Posterior vena cava (tissue), 2 donors: Measurements from ENCODE around the gene IMMT. TPM values are rescaled to one million over a fixed set of nuclear protein-coding genes. Genes with fewer than 3 reads are reported as not detected.

ENCODE experiments used
- DNase-seq: peaks from one replicate; pipeline ENCODE4 v3.0.0-alpha.2; 2020; ENCODE audit warnings: low spot score
- intact Hi-C, 2 donors: fragments of 100-400 bp; cut with DNase I; formaldehyde crosslinking; loops; one replicate each; pipeline versions ENCODE4 v1.14.1 to v1.14.2; 2022 to 2023
- total RNA-seq, 2 donors: library from RNA; stranded (reverse); fragmentation: NEBNext Ultra II Directional; extraction: Animal tissue kit (Norgen Biotek cat#: 25700); gene quantifications; one replicate each; pipeline ENCODE4 v1.2.1, GENCODE V29; 2021
- donor health status: DM: yes; HTN: yes; CAD: no.
- donor health status: DM: yes; HTN: yes; CAD: no.

Gene IMMT
- total RNA-seq, 2 donors from 2014 or later, result 67.6 to 73.7 TPM

DNA sequence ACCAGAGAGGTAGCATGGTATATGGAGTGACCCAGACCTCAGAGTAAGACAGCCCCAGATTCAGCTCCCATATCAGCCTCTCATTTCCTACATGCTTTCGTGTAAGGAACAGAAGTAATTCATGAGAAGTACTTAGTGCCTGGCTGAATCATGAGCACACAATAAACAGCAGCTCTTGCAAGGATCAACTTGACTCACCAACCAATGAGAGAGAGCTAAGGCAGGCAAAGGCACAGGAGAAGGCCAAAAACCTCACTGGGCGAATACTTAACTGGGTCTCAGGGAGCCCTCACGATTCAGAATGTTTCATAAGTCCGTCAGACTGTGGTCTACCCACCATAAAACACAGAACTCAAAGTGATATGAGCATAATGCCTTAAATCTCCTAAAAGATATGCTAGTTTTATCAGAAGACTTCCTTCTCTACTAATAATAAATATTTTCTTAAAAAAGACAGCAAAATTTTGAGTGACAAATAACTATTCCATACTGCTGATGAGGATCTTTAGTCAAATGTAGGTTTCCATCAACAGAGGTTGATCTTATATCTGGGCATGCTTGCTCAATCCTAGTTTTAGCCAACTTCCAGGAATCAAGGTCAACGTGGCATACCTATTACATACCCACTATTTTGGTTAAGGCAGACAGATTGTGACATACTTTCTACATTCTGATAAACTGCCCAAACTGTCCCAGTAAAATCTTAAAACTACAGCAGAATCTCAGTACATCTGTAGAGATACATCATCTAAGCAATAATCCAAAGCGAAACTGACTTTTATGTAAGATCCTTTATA lies 34.9 kb downstream of the IMMT start:
- no peak for DNase-seq
- intact Hi-C loops, result no loop called here

DNA sequence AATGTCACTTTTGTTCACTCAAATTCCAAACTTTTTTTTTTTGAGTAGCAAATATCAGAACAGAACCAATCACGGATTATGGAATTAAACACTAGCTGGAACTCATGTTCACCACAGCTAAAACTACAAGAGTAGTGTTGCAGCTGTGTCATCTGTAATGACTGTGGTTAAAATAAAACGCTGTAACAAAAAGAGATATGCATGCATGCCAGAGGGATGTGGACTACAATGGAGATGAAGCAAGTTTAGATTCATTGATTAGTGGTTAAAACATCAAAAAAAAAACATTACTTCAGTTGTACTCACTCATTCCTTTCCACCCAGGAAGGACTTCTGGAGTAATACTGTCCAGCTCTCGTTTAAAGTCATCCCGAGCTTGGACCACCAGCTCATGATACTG lies 37.0 kb downstream of the IMMT start:
- no peak for DNase-seq
- intact Hi-C loops, result no loop called here

DNA sequence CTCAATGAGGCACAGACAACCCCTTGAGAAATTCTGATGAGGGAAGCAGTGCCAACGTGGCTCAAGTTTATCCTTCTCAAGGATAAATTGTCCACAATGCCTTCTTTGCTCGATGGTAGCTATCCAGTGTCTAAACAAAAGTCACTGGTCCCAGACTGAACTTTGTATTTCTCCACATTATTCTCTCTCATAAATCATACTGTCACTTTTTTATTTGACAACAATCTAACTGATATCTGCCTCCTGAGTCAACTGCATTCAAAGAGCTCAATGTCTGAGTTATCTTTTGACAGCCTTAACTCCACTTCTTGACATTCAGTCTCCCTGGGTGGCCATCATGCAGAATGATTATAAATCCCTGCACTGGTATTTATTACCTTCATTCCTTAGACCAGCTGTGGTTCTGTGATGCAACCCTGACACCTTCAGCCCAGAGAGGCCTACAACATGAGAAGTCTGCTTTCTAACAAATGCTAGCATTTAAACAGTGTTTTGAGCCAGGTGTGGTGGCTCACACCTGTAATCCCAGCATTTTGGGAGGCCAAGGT lies 38.2 kb downstream of the IMMT start:
- intact Hi-C loops, result no loop called here
- no peak for DNase-seq

DNA sequence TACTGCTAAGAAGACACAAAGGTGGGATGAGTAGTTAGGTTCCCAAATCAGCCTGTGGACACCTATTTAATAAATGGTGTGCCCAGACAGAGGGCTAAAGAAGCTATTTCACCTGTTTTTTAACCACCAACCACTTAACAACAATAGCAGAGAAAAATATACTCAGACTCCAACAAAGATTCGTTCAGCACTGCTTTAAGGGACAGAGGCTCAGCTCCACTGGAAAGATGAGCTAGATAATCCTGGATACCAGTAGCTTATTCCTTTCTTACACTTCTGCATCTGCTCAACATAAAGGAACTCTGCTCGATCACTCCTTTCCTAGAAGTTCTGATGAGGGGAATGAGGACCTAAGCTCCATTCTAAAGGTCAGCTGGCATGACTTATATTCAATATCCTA lies 44.8 kb downstream of the IMMT start:
- DNase-seq, result no peak
- intact Hi-C loops, result no loop called here

DNA sequence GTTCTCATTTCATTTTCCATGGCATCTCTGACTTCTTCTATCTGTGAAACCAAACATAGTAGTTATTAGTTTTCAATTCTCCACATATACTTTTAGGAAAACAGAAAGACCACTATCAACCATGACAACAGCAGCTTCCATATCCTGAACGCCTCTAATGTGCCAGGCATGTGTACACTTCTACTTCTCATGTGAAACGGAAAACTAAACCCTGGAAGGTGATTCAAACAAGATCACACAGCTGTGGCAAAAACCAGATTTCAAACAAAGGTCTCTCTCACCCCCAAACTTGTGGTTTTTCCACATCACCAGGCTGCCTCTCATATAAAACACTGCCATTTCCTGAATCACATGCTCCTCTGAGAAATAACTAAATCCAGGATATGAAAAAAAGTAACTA lies 47.5 kb downstream of the IMMT start:
- no peak for DNase-seq
- intact Hi-C loops, result no loop called here

DNA sequence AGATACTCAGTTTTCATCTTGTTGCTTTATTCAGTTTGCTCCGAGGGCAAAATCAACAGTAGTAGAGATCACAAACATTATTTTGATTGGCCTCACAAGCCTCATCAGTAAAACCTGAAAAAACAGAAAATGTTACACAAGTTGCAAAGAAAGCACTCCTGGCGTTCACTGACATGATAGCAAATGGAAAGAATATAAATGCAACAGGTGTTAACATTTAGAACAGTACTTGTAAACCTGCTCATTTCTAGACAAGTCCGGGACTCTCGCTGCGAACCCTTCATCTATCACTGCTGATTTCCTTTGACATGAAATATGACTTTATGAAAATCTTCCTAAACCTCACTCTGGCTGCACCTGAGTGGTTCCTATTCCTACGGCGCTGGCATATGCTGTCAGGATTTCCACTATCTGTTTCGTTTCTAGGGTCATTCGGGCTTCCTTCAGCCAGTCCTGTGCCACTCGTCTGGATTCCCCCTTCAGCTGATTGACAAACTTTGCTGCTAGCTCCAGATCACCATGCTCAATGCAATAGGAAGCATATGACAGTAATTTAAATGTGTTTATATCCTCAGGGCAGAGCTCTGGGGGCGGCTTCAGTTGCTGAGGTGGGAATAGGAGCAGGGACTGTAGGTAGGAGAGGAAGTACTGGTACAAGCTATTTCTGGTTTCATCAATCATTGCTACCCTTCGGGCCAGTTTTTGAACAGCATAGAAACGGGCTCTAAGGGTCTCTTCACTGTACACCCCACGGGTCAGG lies 51.2 kb downstream of the IMMT start:
- no peak for DNase-seq
- intact Hi-C loops, result no loop called here

DNA sequence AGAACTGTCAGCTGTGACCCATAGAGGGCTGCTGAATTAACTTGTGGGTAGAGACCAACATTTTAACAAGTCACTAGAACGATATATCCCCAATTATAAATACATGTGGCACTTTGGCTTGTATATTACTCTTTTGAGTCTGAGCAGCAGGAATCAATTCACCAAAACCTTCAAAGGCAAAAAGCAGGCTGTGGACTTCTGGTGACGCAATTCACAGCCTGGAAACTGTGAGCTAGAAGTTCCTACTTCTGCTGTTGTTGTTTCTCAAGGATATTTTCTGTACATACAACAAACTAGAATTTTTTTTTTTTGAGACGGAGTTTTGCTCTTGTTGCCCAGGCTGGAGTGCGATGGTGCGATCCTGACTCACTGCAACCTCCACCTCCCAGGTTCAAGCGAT lies 52.0 kb downstream of the IMMT start:
- intact Hi-C loops, result no loop called here
- DNase-seq, result no peak

DNA sequence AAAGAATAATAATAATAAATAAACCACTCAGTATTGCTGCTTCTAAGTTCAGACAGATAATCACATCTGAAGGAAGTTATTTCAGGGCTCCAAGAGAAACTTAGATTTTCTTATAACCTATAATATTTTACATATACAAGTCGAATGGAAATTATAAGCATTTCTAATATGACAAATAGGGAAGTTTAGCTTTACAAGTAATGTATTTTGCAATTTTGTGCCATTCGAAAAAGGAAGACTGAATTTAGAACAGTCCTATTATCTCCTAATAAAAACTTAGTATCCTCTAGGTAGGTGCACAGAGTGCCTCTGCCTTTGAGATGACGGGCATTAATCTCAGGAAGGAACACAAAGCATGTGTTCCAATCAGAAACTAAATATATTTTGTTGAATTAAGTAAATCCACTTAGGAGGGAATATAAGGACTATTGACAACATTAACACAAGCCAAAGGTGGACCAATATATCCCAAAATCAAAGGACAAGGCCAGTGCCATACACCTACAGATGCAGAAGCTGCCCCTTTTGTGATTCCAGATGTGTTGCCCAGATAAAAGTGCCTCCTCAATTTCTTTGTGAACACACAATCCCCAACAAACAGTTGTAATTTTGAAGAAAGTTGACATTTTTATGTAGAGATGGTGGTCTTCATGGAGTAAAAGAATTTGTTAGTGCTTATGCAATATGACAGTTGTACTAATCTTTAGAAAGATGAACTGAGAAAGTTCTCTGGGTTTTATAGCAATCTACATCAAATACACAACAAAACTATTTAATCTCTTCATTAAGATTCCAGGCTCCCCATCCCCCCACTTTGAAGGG lies 52.6 kb downstream of the IMMT start:
- no peak for DNase-seq
- intact Hi-C loops, result no loop called here

DNA sequence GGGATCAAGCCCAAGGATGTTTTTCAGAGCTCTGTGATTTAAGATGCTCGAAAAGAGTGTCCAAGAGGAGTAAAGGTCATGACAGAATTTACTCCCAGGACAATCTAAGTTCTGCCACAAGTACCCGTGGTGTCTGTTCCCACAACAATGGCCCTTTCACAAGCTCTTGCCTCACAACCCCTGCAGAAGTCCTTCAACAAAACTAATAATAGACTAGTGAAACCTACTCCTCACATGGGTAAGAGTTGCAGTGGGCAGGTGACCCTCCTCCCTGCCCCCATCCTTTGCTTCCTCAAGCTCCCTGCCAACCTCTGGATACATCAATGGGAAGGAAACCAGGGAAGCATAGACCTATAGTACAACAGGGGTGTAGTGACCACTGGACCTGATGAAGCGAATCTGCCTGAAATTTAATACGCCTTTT lies 54.3 kb downstream of the IMMT start:
- intact Hi-C loops, result no loop called here
- no peak for DNase-seq

DNA sequence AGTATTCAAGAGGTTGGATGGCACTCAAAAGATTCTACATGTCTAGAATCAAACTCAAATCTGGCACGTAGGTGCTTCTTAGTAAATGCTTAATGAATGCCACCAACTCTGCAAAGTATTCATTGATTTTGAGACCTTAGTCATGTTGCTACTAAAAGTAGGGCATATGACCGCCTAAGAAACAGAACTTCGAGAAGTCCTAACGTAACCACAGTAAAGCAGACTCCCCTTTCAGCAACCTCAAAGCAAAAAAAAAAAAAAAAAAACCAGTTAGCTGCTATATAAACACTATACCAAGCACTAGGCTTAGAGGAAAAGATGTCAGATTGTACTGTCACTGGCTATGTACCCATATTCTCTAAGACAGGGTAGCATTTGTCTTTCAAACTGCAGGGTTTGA lies 55.3 kb downstream of the IMMT start:
- DNase-seq, result no peak

DNA sequence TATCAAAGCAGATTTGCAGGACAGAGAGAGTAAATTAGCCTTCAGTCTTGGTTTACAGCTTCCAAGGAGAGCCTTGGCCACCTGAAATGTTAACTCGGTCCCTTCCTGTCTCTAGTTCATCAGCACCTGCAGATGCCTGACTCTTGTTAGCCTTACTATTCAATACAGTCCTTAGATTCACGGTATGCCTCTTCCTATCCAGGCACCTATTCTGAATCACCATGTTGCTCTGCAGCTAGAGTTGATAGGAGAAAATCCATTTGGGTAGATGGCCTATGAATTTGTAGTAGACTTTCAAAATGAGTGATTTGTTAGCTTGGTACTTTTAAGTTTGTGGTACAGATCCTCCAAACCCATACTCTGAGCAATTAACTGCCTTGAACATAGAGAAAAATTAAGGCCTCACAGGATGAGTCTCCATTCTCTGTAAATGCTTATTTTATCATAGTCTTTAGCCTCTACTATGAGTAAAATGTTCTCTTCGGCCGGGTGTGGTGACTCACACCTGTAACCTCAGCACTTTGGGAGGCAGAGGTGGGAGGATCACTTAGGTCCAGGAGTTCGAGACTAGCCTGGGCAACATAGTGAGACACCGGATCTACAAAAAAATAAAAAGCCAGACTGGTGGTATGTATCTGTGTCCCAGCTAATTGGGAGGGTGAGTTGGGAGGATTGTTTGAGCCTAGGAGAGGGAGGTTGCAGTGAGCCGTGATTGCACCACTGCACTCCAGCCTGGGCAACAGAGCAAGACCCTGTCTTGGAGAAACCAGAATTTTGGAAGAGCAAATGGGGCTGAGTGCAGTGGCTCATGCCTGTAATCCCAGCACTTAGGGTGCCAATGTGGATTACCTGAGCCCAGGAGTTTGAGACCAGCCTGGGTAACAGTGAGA lies 56.3 kb downstream of the IMMT start:
- intact Hi-C loops, result no loop called here
- DNase-seq, result no peak

More for the DNA sequence above, 55.3 kb downstream of the IMMT start:
- intact Hi-C loops, result no loop called here

DNA sequence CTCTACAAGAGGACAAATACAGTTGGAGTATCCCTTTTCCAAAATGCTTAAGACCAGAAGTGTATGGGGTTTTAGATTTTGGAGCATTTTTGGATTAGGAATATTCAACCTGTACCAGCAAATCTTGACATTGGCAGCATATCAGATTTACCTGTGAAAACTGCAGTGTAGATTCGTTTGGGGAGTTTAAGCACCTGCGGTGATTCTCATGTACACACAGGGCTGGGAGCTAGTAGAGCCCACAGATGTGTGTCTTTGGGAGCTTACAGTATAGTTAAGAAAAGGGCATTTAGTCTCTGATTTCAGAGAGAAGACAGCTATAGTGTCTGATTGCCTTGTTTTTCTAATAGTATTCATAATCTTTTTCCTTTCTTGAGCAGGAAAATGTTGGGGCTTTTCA lies 59.1 kb downstream of the IMMT start:
- intact Hi-C loops, result no loop called here
- no peak for DNase-seq

DNA sequence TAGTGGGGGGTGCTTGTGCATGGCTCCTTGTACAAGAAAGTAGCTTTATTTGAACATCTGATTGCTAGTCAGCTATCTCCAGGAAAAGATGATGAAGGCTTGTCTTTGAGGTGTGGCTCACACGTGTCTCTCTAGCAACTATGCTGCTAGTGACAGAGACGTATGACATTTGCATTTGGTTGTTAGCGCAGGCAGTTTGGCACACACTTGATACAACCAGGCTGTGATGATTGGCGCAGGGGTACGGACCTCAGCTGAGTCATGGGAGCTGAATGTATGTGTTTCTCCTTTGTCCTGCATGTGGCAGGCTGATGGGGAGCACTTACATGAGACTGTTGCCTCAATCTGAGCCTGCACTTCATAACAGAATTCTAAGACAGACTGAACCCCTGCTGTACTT lies 59.6 kb downstream of the IMMT start:
- intact Hi-C loops, result no loop called here
- no peak for DNase-seq

DNA sequence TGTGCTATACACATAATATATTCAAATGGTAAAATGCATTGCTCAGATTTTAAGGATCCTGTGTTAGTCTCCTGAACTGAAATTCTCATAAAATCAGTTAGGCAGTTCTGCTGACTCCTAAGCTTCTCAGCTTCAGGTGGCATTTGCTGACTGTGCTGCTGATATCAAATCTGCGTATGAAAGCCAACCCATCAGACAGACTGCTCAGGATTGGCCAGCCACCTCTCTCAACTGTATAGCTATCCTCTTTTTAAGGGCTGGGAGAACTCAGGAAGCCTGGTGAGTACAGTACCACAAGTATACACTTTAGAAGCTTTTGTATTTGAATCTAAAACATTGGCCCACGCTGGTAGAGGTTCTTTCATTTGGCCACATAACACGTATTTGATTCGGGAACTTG lies 60.6 kb downstream of the IMMT start:
- intact Hi-C loops, result no loop called here

DNA sequence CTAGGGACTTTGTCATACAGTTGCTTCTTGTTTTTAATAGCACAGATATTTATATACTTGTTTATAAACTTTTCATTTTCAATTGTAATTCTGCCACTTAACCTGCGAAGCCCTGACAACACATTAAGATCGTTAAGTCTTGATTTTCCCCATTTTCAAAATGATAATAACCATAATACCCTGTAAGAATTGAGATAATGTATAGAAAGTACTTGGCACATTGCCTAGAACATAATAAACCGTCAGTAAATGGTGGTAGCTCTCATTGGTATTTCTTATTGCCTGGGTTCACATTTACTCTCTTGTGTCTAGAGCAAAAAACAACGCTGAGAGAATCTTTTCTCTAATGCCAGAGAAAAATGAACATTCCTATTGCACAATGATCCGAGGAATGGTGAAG lies 70.6 kb downstream of the IMMT start:
- DNase-seq, result no peak
- intact Hi-C loops, result no loop called here

More for the DNA sequence above, 60.6 kb downstream of the IMMT start:
- DNase-seq, result no peak

DNA sequence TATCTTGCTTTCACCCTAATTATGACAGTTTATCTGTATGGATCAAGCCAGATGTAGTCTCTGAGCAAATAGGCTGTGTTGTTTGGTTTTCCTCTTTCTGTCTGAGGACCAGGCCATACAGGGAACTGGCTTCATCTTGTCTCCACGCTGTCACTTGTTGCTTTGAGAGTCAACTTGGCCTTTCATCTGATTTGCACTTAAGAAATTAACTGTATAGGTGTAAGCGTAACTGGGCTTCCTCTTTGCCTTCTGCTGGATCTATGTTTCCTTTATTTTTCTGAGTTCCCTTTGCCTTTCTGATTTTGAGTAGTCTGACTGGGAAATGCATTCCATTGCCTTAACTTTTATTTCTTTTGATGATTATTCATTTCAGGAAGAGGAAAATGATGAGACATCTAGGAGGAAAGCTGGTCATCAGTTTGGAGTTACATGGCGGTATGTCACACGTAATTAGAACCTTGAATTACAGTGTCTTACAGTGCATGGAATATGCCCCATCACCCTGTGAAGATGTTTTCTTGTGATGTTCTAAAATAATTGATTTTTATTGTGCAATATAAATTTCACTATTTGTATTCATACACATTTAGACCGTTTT lies 71.8 kb downstream of the IMMT start:
- DNase-seq, result no peak
- intact Hi-C loops, result no loop called here

DNA sequence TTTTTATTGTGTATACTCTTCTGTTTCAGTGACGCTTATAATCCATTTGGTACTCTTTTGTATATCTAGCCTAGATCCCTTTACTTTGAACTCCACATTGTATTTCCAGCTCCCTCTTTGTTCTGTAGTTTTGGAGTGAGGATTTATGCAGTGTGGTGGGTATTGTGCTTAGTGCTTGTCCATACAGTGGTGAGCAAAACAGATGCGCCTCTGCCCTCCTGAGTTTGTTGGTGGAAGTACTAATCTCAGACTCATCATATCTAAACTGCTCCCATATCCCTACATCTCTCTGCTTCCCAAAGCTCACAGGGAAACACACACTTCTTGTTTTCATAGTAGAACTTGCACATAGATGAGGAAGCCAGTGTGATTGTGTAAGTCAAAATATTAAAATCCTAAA lies 77.1 kb downstream of the IMMT start:
- no peak for DNase-seq
- intact Hi-C loops, result no loop called here

DNA sequence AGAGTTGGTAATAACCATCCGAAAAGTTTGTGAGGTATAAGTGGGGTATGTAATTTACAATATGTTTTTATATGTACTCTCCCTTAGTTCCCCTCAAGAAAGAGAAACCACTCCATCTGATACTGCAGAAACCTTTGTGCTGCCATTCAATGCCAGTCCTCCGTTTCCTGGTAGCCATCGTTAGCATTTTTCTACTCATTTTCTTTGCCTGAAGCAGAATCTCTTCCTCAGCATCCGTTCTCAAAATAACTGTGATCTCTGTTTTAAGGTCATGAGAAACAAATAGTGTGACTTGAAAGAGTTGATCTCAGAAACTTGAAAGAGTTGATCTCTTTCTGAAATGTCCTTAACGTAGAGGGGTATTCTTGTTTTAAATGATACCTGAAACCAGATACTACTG lies 88.2 kb downstream of the IMMT start:
- DNase-seq, result no peak
- intact Hi-C loops, result no loop called here
